Activated CD4-positive, alpha-beta T cell treated with anti-CD3 and anti-CD28 coated beads for 36 hours (primary cell): ENCODE results near the gene SCAMP1. TPM values are rescaled to one million over a fixed set of nuclear protein-coding genes. Genes with fewer than 3 reads are reported as not detected.

Experiments
- ATAC-seq: fragments of 200-7000 bp; cut with Tn5 transposase; one replicate; pipeline ENCODE4 v1.10.0; 2021; ENCODE audit warnings: mild to moderate bottlenecking, moderate library complexity
- CTCF ChIA-PET: fragments of 350-600 bp; sonication (Branson Sonifier 250); formaldehyde crosslinking; loops from one replicate; lab custom pipeline; 2021; ENCODE audit warnings: antibody characterized with exemption; lab: Charles Lee
- POLR2A ChIA-PET: fragments of 350-600 bp; sonication (Branson Sonifier 250); formaldehyde crosslinking; loops from one replicate; lab custom pipeline; 2021; ENCODE audit warnings: antibody characterized with exemption, inconsistent platforms; lab: Charles Lee
- DNase-seq: peaks from one replicate; pipeline ENCODE4 v3.0.0-alpha.2; 2020
- H3K27ac Mint-ChIP-seq: one replicate; pipeline ENCODE4 v1.8.0; 2021; ENCODE audit warnings: mixed read lengths
- H3K27me3 Mint-ChIP-seq: one replicate; pipeline ENCODE4 v1.8.0; 2021; ENCODE audit warnings: mixed read lengths
- H3K36me3 Mint-ChIP-seq: one replicate; pipeline ENCODE4 v1.8.0; 2021; ENCODE audit warnings: low read depth, mixed read lengths
- H3K4me1 Mint-ChIP-seq: one replicate; pipeline ENCODE4 v1.8.0; 2021; ENCODE audit warnings: mixed read lengths
- H3K4me3 Mint-ChIP-seq: one replicate; pipeline ENCODE4 v1.8.0; 2021; ENCODE audit warnings: mild to moderate bottlenecking, moderate library complexity, mixed read lengths
- H3K9me3 Mint-ChIP-seq: one replicate; pipeline ENCODE4 v1.8.0; 2021; ENCODE audit warnings: low read depth, mixed read lengths
- intact Hi-C, 2 experiments: fragments of 100-400 bp; cut with DNase I in 1 of 2; cut with micrococcal nuclease in 1 of 2; formaldehyde crosslinking; loops; one replicate each; pipeline versions ENCODE4 v1.14.2 to v1.15.1; 2022 to 2024; cut with DNase I, micrococcal nuclease
- total RNA-seq, 2 experiments: library from RNA; stranded (reverse); gene quantifications; one replicate each; pipeline ENCODE4 v1.2.3, GENCODE V29; 2021

SCAMP1 gene
- total RNA-seq, 2 experiments from 2014 or later = 15.5 to 24.1 TPM

DNA sequence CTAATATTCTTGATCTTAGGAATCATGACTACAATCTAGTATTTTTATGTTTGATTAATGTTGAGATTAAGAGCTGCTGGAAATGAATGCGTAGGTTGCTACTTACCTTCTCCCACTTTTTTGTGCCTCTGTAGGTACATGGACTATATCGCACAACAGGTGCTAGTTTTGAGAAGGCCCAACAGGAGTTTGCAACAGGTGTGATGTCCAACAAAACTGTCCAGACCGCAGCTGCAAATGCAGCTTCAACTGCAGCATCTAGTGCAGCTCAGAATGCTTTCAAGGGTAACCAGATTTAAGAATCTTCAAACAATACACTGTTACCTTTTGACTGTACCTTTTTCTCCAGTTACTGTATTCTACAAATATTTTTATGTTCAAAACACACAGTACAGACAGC, 115.0 kb downstream of the SCAMP1 start:
- H3K27me3 Mint-ChIP-seq = no peaks in the 10 kb centered on the region
- no peaks in the 10 kb centered on the region for H3K9me3 Mint-ChIP-seq
- no peaks in the 10 kb centered on the region for H3K4me1 Mint-ChIP-seq
- no peak overlapping the region for H3K27ac Mint-ChIP-seq
- intact Hi-C loops = no loop called here
- ATAC-seq (no peak), DNase-seq (no peak)
- H3K36me3 Mint-ChIP-seq = peaks cover 2% of the 10 kb centered on the region
- ChIA-PET CTCF (interaction anchor here (1.8 kb wide), 1 partner anchor 9 kb away, joined by 9 read pairs; no protein-coding TSS in a partner anchor), POLR2A (no interaction called here)
- no peak overlapping the region for H3K4me3 Mint-ChIP-seq

DNA sequence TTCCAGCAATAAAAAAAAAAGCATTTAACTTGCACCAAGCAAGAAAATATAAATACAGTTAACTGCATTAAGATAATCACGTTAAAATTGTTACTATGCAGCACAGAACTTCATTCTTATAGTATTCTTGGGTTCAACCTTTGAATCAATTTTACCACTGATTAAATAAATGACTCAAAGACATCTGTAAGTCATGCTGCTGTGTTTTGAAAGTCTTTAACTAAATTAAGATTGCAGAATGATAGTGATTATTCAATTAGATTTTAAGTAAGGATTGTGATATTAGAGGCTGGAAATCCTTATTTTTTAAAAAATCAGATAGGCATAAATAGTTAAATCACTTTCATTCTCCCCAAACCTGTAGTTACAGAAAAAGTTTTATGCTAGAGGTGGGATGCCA, 116.4 kb downstream of the SCAMP1 start:
- no peaks in the 10 kb centered on the region for H3K4me1 Mint-ChIP-seq
- POLR2A ChIA-PET = no interaction called here
- H3K27ac Mint-ChIP-seq = no peak overlapping the region
- CTCF ChIA-PET = interaction anchor here (0.6 to 1.8 kb wide), 2 partner anchors 10 to 57 kb away, joined by 3 to 9 read pairs; no protein-coding TSS in a partner anchor
- no peaks in the 10 kb centered on the region for H3K9me3 Mint-ChIP-seq
- intact Hi-C loops = no loop called here
- no peaks in the 10 kb centered on the region for H3K27me3 Mint-ChIP-seq
- H3K36me3 Mint-ChIP-seq = peaks cover 2% of the 10 kb centered on the region
- ATAC-seq = no peak
- no peak overlapping the region for H3K4me3 Mint-ChIP-seq
- DNase-seq = no peak

DNA sequence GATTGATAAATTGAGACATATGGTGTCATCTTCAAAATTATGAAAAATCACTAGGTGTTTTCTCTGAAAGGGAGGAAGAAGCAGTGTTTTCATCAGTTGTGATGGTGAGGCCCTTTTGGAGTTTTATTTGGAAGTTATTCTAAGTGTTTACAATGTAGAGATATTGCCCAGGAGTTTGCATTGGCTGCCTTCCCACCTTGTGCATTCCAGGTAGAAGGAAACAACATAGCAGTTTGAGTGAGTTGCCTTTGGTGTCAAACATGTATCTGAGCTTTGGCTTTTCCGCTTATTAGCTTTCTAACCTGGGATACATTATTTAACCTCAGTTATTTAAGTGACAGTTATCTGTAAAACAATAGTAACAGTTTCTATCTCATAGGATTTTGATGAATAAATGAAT, 122.5 kb downstream of the SCAMP1 start:
- Mint-ChIP-seq H3K36me3 (peaks cover 2% of the 10 kb centered on the region), H3K27me3 (no peaks in the 10 kb centered on the region), H3K27ac (no peak overlapping the region), H3K9me3 (no peaks in the 10 kb centered on the region), H3K4me1 (peaks cover 10% of the 10 kb centered on the region), H3K4me3 (no peak overlapping the region)
- intact Hi-C loops = no loop called here
- ATAC-seq (no peak), DNase-seq (no peak)
- POLR2A ChIA-PET = no interaction called here
- CTCF ChIA-PET = interaction anchor here (1.1 kb wide), 1 partner anchor 58 kb away, joined by 3 read pairs; no protein-coding TSS in a partner anchor

- peaks cover 10% of the 10 kb centered on the region for H3K4me1 Mint-ChIP-seq
- no peaks in the 10 kb centered on the region for H3K9me3 Mint-ChIP-seq
- H3K27ac Mint-ChIP-seq = no peak overlapping the region
- POLR2A ChIA-PET = no interaction called here
- CTCF ChIA-PET = interaction anchor here (1.1 to 2.7 kb wide), 2 partner anchors 17 to 59 kb away, joined by 3 to 7 read pairs; no protein-coding TSS in a partner anchor
- DNase-seq (no peak), ATAC-seq (no peak)
- peaks cover 2% of the 10 kb centered on the region for H3K36me3 Mint-ChIP-seq
- H3K4me3 Mint-ChIP-seq = no peak overlapping the region
- intact Hi-C loops = no loop called here
- no peaks in the 10 kb centered on the region for H3K27me3 Mint-ChIP-seq
These were observed 123.5 kb downstream of the SCAMP1 start for GRCh38 chr5:78483809-78484521.

- POLR2A ChIA-PET = interaction anchor here (0.5 kb wide), 1 partner anchor 125 kb away, joined by 4 read pairs; no protein-coding TSS in a partner anchor
- Mint-ChIP-seq H3K9me3 (no peaks in the 10 kb centered on the region), H3K27me3 (no peaks in the 10 kb centered on the region), H3K27ac (no peak overlapping the region), H3K36me3 (no peaks in the 10 kb centered on the region), H3K4me3 (no peak overlapping the region), H3K4me1 (peaks cover 10% of the 10 kb centered on the region)
- ATAC-seq (no peak), DNase-seq (no peak)
- CTCF ChIA-PET = interaction anchor here (0.5 to 2.7 kb wide), 2 partner anchors 19 to 513 kb away, joined by 3 to 7 read pairs; no protein-coding TSS in a partner anchor
- intact Hi-C loops = no loop called here
These were observed 125.8 kb downstream of the SCAMP1 start for GRCh38 chr5:78486218-78486617.

GRCh38 chr5:78487846-78488245, 127.4 kb downstream of the SCAMP1 start:
- intact Hi-C loops = no loop called here
- H3K9me3 Mint-ChIP-seq = no peaks in the 10 kb centered on the region
- no peak overlapping the region for H3K4me3 Mint-ChIP-seq
- CTCF ChIA-PET = no interaction called here
- no peaks in the 10 kb centered on the region for H3K27me3 Mint-ChIP-seq
- DNase-seq = no peak
- no peaks in the 10 kb centered on the region for H3K36me3 Mint-ChIP-seq
- POLR2A ChIA-PET = no interaction called here
- no peak for ATAC-seq
- H3K4me1 Mint-ChIP-seq = peaks cover 10% of the 10 kb centered on the region
- no peak overlapping the region for H3K27ac Mint-ChIP-seq

GRCh38 chr5:78490709-78491485, 130.5 kb downstream of the SCAMP1 start:
- DNase-seq (no peak), ATAC-seq (no peak)
- ChIA-PET POLR2A (no interaction called here), CTCF (interaction anchor here (0.6 to 1.1 kb wide), 3 partner anchors 14 to 41 kb away, joined by 3 read pairs; no protein-coding TSS in a partner anchor)
- Mint-ChIP-seq H3K9me3 (no peaks in the 10 kb centered on the region), H3K27me3 (no peaks in the 10 kb centered on the region), H3K4me3 (no peak overlapping the region), H3K4me1 (no peaks in the 10 kb centered on the region), H3K36me3 (no peaks in the 10 kb centered on the region), H3K27ac (no peak overlapping the region)
- intact Hi-C loops = loop anchor here in 1 of 2 experiments (5.0 kb wide), 1 partner anchor 169 kb away; no protein-coding TSS in a partner anchor

- POLR2A ChIA-PET = no interaction called here
- Mint-ChIP-seq H3K27ac (no peak overlapping the region), H3K9me3 (no peaks in the 10 kb centered on the region), H3K27me3 (peaks cover 6% of the 10 kb centered on the region), H3K4me1 (no peaks in the 10 kb centered on the region), H3K4me3 (no peak overlapping the region), H3K36me3 (no peaks in the 10 kb centered on the region)
- CTCF ChIA-PET = interaction anchor here (0.8 to 1.1 kb wide), 2 partner anchors 13 to 164 kb away, joined by 3 read pairs; no protein-coding TSS in a partner anchor
- DNase-seq = no peak
- ATAC-seq = no peak
- intact Hi-C loops = loop anchor here in 1 of 2 experiments (5.0 kb wide), 1 partner anchor 170 kb away; no protein-coding TSS in a partner anchor
These were observed 131.8 kb downstream of the SCAMP1 start for GRCh38 chr5:78492224-78492623.

DNA sequence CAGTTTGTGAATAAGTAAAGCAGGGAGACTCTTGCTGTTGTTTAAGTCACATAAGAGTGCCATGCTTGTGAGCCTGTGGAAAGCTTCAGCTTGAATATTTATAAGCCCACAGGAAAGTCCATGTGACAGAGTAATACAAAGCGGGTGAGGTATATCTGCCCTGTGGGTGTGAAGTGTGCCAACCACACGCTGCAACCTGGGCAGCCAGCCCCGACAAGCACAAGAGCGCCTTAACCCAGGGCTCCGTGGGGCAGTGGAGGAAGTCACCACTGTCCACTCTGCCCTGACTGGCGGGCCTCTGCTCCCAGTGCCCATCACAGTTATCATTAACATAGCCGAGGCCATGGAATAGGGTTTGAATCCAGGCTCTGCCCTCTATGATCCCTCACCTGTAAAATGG, 132.2 kb downstream of the SCAMP1 start:
- DNase-seq = no peak
- Mint-ChIP-seq H3K27me3 (peaks cover 6% of the 10 kb centered on the region), H3K9me3 (no peaks in the 10 kb centered on the region), H3K36me3 (no peaks in the 10 kb centered on the region), H3K27ac (no peak overlapping the region), H3K4me3 (no peak overlapping the region), H3K4me1 (no peaks in the 10 kb centered on the region)
- ATAC-seq = no peak
- POLR2A ChIA-PET = interaction anchor here (0.7 kb wide), 1 partner anchor 49 kb away, joined by 3 read pairs; no protein-coding TSS in a partner anchor
- CTCF ChIA-PET = interaction anchor here (0.8 kb wide), 1 partner anchor 163 kb away, joined by 3 read pairs; no protein-coding TSS in a partner anchor
- intact Hi-C loops = loop anchor here in 1 of 2 experiments (5.0 kb wide), 1 partner anchor 170 kb away; no protein-coding TSS in a partner anchor

GRCh38 chr5:78495800-78496199, 135.4 kb downstream of the SCAMP1 start:
- CTCF ChIA-PET = interaction anchor here (0.6 to 0.7 kb wide), 2 partner anchors 190 to 1479 kb away, joined by 4 to 5 read pairs; no protein-coding TSS in a partner anchor
- no peak overlapping the region for H3K4me3 Mint-ChIP-seq
- ATAC-seq (no peak), DNase-seq (no peak)
- POLR2A ChIA-PET = interaction anchor here (0.8 kb wide), 1 partner anchor 14 kb away, joined by 3 read pairs; no protein-coding TSS in a partner anchor
- H3K27ac Mint-ChIP-seq = no peak overlapping the region
- no peaks in the 10 kb centered on the region for H3K4me1 Mint-ChIP-seq
- no peaks in the 10 kb centered on the region for H3K36me3 Mint-ChIP-seq
- intact Hi-C loops = no loop called here
- no peaks in the 10 kb centered on the region for H3K9me3 Mint-ChIP-seq
- peaks cover 29% of the 10 kb centered on the region for H3K27me3 Mint-ChIP-seq

DNA sequence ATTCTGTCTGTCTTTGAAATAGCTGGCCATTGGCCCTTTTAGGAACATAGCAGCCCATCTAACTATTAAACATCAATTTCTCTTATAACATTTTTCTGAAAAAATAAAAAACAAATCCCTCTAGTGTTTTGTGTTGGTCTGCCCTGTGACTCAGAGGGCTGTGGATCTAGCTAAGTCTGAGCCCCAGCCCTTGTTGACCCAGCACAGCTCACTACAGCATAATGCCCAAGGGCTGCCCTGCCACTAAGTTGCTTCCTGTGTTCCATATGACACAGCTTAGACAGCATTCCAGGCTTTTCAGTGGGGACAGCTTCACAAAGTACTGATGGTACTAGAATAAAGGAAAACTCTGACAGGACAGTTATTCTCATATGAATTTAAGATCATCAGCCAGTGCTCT, 136.0 kb downstream of the SCAMP1 start:
- intact Hi-C loops = no loop called here
- Mint-ChIP-seq H3K4me1 (no peaks in the 10 kb centered on the region), H3K9me3 (no peaks in the 10 kb centered on the region), H3K36me3 (no peaks in the 10 kb centered on the region), H3K27me3 (peaks cover 32% of the 10 kb centered on the region), H3K27ac (no peak overlapping the region), H3K4me3 (no peak overlapping the region)
- ChIA-PET CTCF (interaction anchor here (0.7 kb wide), 1 partner anchor 1478 kb away, joined by 5 read pairs; no protein-coding TSS in a partner anchor), POLR2A (interaction anchor here (0.8 kb wide), 1 partner anchor 14 kb away, joined by 3 read pairs; no protein-coding TSS in a partner anchor)
- ATAC-seq = no peak
- DNase-seq = no peak
